GM21825 (cell line): ENCODE data around the gene POLE3.
"Not testable (repeated sequence)": the region's sequence is repeated elsewhere in the genome, so short reads cannot be mapped to it uniquely, and the experiment has no call there.

Experiments
- ATAC-seq: cut with Tn5 transposase; IDR thresholded peaks from one replicate; pipeline ENCODE4 v1.9.1; 2021; ENCODE audit warnings: mild to moderate bottlenecking, moderate library complexity; ENCODE audit not compliant: unreplicated experiment

POLE3 gene

DNA sequence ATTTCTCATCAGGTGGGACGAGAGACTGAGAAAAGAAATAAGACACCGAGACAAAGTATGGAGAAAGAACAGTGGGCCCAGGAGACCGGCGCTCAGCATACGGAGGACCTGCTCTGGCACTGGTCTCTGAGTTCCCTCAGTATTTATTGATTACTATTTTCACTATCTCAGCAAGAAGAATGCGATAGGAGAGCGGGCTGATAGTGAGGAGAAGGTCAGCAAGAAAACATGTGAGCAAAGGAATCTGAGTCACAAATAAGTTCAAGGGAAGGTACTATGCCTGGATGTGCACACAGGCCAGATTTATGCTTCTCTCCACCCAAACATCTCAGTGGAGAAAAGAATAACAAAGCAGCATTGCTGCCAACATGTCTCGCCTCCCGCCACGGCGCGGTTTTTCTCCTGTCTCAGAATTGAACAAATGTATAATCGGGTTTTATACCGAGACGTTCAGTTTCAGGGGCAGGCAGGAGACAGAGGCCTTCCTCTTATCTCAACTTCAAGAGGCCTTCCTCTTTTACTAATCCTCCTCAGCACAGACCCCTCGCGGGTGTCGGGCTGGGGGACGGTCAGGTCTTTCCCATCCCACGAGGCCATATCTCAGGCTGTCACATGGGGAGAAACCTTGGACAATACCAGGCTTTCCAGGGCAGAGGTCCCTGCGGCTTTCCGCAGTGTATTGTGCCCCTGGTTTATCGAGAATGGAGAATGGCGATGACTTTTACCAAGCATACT lies 31.2 kb downstream of the POLE3 start:
- not testable (repeated sequence) for ATAC-seq

DNA sequence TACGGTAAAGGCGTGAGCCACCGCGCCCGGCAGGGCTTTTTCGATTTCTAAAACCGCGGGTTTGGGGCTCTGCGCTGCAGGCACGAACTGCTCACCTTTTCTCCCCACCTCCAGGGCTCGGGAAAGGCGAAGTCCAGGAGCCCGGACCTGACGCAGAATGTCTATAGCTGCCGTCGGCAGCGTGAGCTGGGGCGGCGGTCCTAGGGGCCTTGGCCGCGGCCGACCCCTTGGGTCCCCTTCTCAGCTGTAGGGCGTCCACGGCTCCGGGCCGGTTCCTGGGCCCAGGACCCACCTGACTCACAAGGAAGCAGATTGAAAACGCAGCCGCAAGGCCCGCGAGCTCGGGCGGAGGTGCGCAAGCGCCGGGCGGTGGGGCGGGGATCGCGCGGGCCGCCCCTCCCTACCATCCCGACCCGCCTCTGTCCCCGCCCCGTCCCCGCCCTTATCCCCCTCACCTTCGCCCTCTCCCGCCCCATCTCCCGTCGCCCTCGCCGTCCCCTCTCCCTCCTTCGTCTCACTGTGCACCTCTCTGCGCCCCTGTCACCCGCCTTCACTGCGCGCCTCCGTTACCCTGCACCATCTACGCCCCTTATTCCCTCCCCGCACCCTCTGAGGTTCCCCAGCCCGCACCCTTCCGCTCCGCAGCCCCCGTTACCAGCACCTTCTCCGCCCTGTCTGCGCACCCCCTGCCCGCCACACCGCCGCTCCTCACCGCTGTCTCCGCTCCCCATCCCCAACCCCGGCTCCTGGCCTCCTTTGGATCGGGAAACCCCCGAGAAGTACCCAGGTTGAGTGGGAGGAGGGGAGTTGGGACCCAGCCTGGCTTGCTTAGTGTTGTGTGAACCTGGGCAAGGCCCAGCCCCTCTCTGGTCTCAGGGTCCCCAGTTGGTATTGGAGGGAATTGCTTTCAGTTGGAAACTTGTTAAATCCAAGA lies 33.6 kb downstream of the POLE3 start, which contains the start of gene HDHD3:
Gene HDHD3, minus strand, starts transcription at position 353 of the 934 bp plus-strand sequence. CDS start 2,632 bp downstream, outside the sequence.
- ATAC-seq, result peak; percentile 63

DNA sequence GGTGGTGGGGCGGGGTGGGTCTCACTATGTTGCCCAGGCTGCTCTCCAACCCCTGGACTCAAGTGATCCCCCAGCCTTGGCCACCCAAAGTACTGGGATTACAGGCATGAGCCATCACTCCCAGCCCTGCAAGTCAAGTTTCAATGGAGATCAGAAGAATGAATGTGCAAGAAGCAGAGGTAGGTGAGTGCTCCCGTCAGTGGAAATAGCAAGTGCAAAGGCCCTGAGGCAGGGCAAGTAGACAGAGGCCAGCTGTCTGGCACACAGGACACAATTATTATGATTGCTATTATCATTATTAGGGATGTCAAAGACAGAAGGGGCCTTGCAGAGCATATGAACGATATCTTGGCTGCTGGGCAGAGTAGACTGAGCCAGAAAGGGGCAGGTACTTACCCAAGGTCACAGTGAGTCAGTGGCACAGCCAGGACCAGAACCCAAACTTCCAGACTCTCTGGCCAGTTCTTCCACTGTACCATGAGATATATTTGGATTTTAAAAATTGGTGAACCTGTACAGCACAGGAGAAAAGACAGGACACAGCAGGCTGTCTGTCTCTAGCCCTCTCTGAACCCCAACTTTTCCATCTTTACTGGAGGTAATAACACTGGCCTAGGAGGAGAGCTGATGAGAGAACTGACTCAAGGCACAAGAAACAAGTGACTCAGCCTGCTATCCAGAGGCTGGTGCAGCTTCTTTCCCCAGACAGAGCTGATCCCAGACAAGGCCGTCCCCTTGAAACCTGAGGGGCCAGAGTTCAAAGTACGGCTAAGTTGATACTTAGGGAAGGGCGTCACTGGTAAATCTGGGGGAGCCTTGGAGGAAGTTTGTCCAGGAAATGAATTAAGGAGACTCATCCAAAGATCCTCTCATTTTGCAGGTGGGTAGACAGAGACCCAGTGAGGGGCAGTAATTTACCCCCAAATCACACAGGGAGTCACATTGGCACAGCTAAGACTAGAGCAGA lies 35.1 kb downstream of the POLE3 start:
- no peak for ATAC-seq

DNA sequence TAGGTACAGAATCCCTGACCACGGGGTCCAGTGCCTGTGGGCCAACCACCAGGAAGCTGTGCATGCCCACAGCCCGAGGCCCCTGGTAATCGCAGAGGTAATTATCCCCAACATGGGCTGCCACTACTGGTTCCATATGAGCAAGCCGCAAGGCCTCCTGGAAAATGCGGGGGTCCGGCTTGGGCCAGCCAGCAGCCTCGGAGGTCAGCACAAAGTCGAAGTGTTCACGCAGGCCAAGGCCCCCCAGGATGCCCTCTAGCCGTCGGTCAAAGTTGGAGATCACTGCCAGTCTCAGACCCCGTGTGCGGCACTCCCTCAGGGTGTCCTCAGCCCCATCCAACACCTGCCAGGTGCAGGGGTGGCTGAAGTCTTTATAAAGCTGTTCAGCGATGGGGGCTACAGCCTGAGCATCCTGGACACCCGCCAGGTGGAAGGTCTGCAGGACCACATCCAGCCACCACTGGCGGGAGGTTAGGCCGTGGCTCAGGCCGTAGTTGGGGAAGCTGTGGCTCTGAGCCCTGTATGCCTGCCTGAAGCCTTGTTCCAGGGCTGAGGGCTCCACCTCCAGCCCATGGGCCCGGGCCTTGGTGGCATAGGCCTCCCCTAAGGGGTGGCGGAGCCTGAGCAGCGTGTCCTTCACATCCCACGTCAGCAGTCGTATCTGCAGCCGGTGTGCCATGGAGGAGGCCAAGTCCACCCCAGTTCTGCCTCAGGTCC lies 36.6 kb downstream of the POLE3 start:
- ATAC-seq, result no peak

DNA sequence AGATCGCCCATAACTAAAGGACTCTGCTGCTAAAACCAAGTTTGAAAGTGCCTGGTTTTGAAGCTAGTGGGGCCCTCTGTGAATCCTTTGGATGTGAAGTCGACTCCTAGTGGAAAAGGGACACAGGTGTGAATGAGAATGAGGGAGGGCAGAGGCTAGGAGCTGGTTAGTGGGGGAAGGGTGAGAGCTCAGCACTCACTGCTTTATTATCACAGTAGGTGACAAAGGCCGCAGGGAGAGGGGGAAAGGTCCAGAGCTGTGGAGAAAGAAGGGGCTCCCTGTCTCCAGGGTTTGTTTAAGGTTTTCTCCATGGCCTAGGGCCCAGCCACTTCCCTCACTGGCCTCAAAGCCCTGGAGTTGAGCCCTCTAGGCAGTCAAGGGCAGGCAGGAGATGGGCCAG lies 37.2 kb downstream of the POLE3 start:
- ATAC-seq, result no peak

DNA sequence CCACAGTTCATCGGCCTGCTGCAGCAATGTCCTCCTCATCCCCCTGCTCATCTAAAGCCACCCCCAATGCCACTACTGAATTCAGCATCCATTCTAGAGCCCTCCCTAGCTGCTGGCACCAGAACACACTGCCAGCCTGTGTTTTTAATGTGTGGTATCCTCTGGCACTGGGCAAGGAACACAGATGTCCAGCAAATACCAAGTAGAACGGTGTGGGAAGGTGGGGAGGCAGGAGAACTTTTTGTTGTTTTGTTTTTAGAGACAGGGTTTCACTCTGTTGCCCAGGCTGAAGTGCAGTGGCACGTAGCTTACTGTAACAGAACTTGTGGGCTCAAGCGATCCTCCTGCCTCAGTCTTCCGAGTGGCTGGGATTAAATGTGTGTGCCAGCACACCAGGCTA lies 38.4 kb downstream of the POLE3 start:
- no peak for ATAC-seq

DNA sequence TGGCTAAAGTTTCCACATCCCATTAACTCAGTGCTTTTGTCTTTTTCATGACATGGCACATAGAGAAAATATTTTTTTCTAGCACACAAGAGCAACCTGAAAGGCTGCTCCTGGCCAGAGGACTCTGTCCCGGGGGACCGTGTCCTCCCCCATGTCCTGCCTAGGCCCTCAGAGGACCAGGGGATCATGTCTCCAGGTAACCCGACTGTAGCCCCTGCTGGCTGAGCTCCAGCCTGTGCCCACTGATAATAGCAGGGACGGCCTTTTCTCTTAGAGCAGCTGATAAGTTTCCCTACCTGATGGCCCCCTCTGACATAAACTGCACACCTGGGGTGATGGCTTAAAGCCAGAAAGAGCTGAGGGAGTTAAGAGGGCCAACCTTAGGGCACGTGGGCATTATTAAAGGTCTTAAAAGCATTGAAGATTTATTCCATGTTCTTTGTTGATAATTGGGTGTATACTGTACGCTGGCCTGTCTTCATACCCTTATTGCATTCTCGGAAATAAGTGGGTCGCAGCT lies 39.6 kb downstream of the POLE3 start:
- ATAC-seq, result no peak

DNA sequence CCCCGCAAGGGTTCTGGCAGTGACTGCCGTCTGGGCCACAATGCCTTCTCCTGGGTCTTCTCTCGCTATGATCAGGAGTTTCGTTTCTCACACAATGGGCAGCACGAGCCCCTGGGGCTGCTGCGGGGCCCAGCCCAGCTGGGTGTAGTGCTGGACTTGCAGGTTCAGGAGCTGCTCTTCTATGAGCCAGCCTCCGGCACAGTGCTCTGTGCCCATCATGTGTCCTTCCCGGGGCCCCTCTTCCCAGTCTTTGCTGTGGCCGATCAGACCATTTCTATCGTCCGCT lies 40.7 kb downstream of the POLE3 start:
- no peak for ATAC-seq

DNA sequence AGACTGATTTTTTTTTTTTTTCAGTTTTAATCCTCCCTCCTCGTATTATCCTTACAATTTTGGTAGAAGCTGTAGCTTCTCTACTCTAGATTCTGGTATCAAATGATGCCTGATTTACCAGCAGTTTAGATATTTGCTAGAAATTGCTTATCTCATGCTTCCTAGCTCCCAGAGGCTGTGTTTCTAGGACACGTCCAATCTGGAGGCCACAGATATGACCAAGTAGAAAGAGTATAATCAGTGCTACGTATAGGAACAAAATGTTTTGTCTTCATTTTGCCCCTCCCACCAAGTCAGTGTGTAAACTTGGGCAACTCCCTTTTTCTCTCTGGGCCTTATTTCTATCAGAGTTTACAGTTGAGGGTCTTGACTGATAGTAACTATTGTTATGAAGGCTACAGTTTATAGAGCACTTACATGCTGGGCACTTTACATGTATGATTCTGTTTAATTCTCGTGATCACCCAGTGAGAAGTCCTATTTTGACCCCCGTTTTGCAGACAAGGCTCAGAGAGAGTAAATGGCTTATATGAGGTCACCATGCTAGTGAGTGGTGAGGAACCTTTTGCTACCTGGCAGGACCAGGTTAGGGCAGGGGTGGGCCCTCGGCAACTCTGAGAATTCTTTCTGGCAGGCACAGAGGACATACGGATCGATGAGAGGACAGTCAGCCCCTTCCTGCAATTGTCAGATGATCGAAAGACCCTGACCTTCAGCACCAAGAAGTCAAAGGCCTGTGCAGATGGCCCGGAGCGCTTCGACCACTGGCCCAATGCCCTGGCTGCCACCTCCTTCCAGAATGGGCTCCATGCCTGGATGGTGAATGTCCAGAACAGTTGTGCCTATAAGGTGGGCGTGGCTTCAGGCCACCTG lies 41.3 kb downstream of the POLE3 start:
- no peak for ATAC-seq

DNA sequence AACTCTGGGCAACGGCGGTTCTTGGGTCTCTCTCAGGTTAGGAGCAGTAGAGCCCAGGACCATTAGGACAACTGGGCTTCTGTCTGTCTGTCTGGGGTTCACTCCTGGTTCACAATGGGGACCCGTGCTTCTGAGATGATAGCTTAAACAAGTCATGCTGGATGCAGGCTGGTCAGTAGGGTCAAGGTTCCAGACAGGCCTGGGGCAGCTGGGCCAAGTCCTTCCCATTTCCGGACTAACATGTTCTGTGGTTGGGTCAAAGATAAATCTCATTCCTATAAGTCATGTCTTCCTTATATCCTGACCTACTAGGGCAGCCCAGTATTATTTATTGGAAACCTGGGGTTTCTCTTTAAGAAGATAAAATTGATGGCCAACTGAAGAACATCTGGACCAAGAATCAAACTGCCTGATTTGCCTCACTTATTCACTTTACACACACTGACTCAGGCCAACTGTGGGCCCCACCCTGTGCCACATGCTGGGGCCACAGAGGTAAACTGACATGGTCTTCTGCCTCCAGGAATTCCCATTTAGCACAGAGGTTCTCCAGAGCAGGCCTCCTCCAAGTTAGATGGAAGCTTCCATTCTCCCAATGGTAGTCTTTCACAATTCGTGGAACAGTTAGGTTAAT lies 42.0 kb downstream of the POLE3 start:
- no peak for ATAC-seq

DNA sequence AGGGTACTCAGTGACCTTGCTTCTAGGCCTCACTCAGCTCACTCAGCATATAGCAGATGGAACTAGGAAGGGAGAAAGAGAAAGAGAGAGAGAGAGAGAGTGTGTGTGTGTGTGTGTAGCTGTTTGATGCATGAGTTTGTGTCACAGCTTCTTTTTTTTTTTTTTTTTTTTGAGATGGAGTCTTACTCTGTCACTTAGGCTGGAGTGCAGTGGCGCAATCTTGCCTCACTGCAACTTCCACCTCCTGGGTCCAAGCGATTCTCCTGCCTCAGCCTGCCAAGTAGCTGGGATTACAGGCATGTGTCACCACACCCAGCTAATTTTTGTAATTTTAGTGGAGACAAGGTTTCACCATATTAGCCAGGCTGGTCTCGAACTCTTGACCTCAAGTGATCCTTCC lies 44.8 kb downstream of the POLE3 start:
- ATAC-seq, result not testable (repeated sequence)

DNA sequence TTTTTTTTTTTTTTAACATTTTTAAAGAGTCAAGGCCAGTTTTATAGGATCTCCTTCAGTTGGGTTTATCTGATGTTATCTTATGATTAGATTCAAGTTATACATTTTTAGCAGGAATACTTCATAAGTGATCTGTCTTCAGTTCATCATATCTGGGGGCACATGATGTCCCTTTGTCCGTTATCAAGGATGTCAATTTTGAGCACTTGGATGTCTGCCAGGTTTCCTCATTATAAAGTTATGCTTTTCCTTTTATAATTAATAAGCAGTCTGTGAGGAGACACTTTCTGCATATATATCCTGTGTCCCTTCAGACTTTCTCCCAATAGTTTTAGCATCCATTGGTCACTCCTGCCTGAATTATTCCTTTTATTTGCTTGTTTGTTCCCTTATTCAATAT lies 45.5 kb downstream of the POLE3 start:
- no peak for ATAC-seq

DNA sequence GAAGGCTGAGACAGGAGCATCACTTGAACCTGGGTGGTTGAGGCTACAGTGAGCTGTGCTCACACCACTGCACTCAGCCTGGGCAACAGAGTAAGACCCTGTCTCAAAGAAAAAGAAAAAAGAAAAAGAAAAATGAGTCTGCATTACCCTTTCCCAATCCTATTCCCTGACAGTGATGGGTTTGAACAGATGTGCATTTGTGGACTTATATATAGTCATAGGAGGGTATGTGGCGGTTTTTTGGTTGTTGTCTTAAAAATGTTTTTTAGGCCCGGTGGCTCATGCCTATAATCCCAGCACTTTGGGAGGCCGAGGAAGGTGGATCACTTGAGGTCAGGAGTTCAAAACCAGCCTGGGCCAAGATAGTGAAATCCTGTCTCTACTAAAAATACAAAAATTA lies 47.1 kb downstream of the POLE3 start:
- ATAC-seq, result no peak

DNA sequence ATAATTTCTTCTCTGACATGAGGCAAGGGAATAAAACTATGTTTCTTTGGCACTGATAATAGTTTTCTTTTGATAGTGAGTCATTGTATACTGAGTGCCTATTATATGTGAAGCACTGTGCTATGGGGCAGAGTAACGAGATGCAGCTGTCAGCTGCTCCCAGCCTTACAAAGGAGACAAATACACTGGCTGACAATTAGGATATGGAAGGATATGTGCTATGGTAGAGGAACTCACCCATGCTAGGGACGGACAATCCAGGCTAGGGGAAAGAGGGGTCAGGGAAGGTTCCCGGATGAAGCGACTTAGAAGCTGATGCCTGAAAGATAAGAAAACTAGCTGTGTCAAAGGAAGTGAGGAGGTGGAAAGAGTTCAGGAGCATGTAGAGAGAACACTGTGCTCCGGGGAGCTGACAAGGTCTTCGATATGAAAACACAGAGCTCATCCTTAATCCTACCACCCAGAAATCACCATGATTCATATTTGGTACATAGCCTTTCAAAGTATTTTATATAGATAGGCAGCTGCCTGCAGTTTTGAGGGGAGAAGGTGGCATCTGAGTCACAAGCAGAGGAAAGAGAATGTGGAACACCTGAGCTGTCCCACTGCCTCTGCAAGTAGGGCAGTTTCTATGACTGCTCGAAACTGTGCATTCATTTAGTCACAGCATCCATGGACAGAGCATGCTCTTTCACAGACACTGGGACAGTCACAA lies 49.0 kb downstream of the POLE3 start:
- ATAC-seq, result no peak

DNA sequence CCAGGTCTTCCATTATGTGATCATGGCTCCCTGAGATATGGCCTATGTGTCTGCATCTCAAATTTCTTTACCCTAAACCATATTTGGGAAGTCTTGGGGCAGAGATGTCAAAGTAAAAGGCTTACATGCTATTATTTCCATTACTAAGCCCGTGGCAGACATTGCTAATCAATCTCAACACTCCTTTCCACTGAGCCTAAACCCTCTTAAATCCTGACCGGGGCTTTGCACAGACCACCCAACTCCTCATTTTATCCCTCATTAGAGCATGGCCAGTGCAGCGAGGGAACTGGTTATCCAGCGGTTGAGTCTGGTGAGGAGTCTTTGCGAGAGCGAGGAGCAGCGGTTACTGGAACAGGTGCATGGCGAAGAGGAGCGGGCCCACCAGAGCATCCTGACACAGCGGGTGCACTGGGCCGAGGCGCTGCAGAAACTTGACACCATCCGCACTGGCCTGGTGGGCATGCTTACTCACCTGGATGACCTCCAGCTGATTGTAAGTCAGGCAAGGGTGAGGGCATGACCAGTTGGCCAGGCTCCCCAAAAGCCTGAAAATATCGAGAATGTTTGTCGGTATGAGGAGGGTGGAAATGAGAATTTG lies 50.1 kb downstream of the POLE3 start:
- no peak for ATAC-seq

DNA sequence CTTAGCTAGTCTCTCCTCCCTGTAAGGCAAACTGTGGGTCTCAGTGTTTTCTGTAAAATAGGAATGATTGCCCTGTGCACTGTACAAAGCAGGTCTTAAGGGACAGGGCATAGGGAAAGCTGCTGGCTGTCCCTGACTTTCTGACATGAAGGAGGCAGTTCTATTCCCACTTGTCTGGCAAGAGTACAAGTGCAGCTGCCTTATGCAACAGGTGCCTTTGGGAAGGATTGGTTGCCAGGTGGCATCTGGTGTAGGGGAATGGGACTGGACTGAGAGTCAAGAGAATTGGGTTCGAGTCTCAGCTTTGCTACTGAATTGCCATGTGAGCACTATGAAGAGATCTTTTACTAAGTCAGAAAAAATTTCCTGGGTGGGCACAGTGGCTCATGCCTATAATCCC lies 51.1 kb downstream of the POLE3 start:
- no peak for ATAC-seq
